ENCODE data around the gene PASK.

GRCh38 chr2:241091734-241092445, 57.4 kb downstream of the PASK start:
- TF ChIP-seq ESRRA (IDR thresholded peaks at IDR 0.05; ENCODE audit: borderline replicate concordance, low read depth) (no peak), CTCF (IDR thresholded peaks at IDR 0.05 in 2 of 3, conservative IDR thresholded peaks at IDR 0.05 in 1 of 3; ENCODE audit: insufficient read depth in 2 of 3, low read depth in 1 of 3, low read length in 3 of 3) (no peak), CEBPZ (IDR thresholded peaks at IDR 0.05; ENCODE audit: borderline replicate concordance, low read depth, low read length) (no peak), DDX20 (tag; IDR thresholded peaks at IDR 0.05; ENCODE audit: low read depth) (no peak), ARNT (IDR thresholded peaks at IDR 0.05) (no peak), EP400 (IDR thresholded peaks at IDR 0.05) (no peak), TAF7 (tag; IDR thresholded peaks at IDR 0.05) (no peak)
